Endodermal cell (in vitro differentiated cells): ENCODE measurements around the gene MED22. TPM values are rescaled to one million over a fixed set of nuclear protein-coding genes. Genes with fewer than 3 reads are reported as not detected.

Experiments used
- DNase-seq: peaks from one replicate; pipeline ENCODE4 v3.0.0-alpha.2; 2017
- H3K27ac ChIP-seq: 2 replicates; pipeline ENCODE4 v1.5.1; 2013; ENCODE audit warnings: mild to moderate bottlenecking, low read depth, low read length, moderate library complexity
- H3K27me3 ChIP-seq: 2 replicates; pipeline ENCODE4 v1.6.1; 2013; ENCODE audit warnings: mild to moderate bottlenecking, low read length, moderate library complexity; ENCODE audit not compliant: insufficient read depth, control insufficient read depth, poor library complexity, severe bottlenecking
- H3K36me3 ChIP-seq: 2 replicates; pipeline ENCODE4 v1.7.0; 2013; ENCODE audit warnings: mild to moderate bottlenecking, low read length, moderate library complexity; ENCODE audit not compliant: control insufficient read depth, insufficient read depth
- H3K4me1 ChIP-seq: one replicate; pipeline ENCODE4 v1.7.0; 2013; ENCODE audit warnings: low read length; ENCODE audit not compliant: control insufficient read depth, insufficient read depth
- H3K4me3 ChIP-seq: 2 replicates; pipeline ENCODE4 v1.5.1; 2013; ENCODE audit warnings: mild to moderate bottlenecking, low read length, moderate library complexity
- H3K9ac ChIP-seq: 2 replicates; pipeline ENCODE4 v1.6.1; 2013; ENCODE audit warnings: mild to moderate bottlenecking, low read length, moderate library complexity; ENCODE audit not compliant: poor library complexity, severe bottlenecking; ENCODE audit errors: extremely low read depth
- H3K9me3 ChIP-seq: 2 replicates; pipeline ENCODE4 v1.6.1; 2013; ENCODE audit warnings: mild to moderate bottlenecking, low read length, moderate library complexity; ENCODE audit not compliant: control insufficient read depth
- H3K27ac Mint-ChIP-seq: 2 replicates; pipeline ENCODE4 v1.8.0; 2020; ENCODE audit warnings: mixed read lengths
- H3K27me3 Mint-ChIP-seq: 2 replicates; pipeline ENCODE4 v1.8.0; 2021; ENCODE audit warnings: mild to moderate bottlenecking, mixed read lengths; ENCODE audit not compliant: insufficient read depth
- H3K36me3 Mint-ChIP-seq: 2 replicates; pipeline ENCODE4 v1.8.0; 2020; ENCODE audit warnings: low read depth, mixed read lengths
- H3K4me1 Mint-ChIP-seq: 2 replicates; pipeline ENCODE4 v1.8.0; 2020; ENCODE audit warnings: mixed read lengths
- H3K4me3 Mint-ChIP-seq: 2 replicates; pipeline ENCODE4 v1.8.0; 2020; ENCODE audit warnings: mild to moderate bottlenecking, moderate library complexity, mixed read lengths
- H3K9me3 Mint-ChIP-seq: 2 replicates; pipeline ENCODE4 v1.8.0; 2020; ENCODE audit warnings: mild to moderate bottlenecking, mixed read lengths
- WGBS, 2 experiments: methylation state at CpG; one replicate each; pipeline versions ENCODE4 v1.1.5 to v1.1.7; 2013; ENCODE audit warnings: missing lambda C conversion rate in 2 of 2, mixed read lengths in 1 of 2; ENCODE audit not compliant: insufficient coverage in 1 of 2, insufficient read length in 1 of 2; 5-methylcytosine and 5-hydroxymethylcytosine counted together
- total RNA-seq, 2 donors: library from RNA; stranded (reverse); fragmentation: NEBNext Ultra II Directional in 1 of 2; extraction: Animal tissue kit (Norgen Biotek cat#: 25700) in 1 of 2; gene quantifications; 2 replicates in 1 of 2; 3 replicates in 1 of 2; pipeline ENCODE4 v1.2.1, GENCODE V29; 2021
- TF ChIP-seq, protein P1 (sequence below): fragments of 200-600 bp; sonication (generic); conservative IDR thresholded peaks from 2 replicates; pipeline ENCODE4 v1.5.0; 2021; ENCODE audit warnings: antibody characterized with exemption, mild to moderate bottlenecking

MED22 gene
- total RNA-seq, 2 donors from 2014 or later: 54.6 to 57.3 TPM

- H3K36me3 ChIP-seq: no peaks in the 10 kb centered on the region
- H3K27me3 Mint-ChIP-seq: peaks cover 11% of the 10 kb centered on the region
- no peak for DNase-seq
- H3K9me3 Mint-ChIP-seq: peaks cover 17% of the 10 kb centered on the region
- no peaks in the 10 kb centered on the region for H3K4me1 Mint-ChIP-seq
- WGBS, 2 experiments: 87 to 91% methylated on average over 8 to 9 of the region's 9 CpGs
- no peaks in the 10 kb centered on the region for H3K4me1 ChIP-seq
- no peak overlapping the region for H3K27ac Mint-ChIP-seq
- H3K9ac ChIP-seq: no peak overlapping the region
- TF ChIP-seq, protein P1, sequence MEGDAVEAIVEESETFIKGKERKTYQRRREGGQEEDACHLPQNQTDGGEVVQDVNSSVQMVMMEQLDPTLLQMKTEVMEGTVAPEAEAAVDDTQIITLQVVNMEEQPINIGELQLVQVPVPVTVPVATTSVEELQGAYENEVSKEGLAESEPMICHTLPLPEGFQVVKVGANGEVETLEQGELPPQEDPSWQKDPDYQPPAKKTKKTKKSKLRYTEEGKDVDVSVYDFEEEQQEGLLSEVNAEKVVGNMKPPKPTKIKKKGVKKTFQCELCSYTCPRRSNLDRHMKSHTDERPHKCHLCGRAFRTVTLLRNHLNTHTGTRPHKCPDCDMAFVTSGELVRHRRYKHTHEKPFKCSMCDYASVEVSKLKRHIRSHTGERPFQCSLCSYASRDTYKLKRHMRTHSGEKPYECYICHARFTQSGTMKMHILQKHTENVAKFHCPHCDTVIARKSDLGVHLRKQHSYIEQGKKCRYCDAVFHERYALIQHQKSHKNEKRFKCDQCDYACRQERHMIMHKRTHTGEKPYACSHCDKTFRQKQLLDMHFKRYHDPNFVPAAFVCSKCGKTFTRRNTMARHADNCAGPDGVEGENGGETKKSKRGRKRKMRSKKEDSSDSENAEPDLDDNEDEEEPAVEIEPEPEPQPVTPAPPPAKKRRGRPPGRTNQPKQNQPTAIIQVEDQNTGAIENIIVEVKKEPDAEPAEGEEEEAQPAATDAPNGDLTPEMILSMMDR: no peak
- H3K27ac ChIP-seq: no peak overlapping the region
- H3K4me3 Mint-ChIP-seq: no peak overlapping the region
- H3K9me3 ChIP-seq: no peaks in the 10 kb centered on the region
- no peaks in the 10 kb centered on the region for H3K36me3 Mint-ChIP-seq
- no peaks in the 10 kb centered on the region for H3K27me3 ChIP-seq
- H3K4me3 ChIP-seq: no peak overlapping the region
These were observed 39.7 kb upstream of the MED22 start for GRCh38 chr9:133387680-133388079.

DNA sequence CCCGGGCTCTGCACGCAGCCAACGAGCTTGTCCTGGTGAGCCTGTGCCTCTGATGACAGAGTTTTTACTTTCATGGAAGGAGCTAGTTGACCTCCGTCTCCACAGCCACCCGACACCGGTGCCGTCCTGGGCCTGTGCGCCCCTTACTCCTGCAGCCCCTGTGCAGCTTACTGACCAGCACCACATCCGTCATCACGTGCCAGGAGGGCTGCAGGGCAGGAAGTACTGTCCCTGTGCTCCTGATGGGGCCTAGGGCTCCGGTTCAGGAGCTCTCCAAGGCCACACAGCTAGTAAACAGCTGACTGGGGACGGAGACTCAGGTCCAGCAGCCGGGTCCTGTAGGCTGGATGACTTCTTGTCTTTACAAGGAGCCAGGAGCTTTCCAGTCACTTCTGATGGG is 38.4 kb upstream of the MED22 start:
- H3K27me3 ChIP-seq: no peaks in the 10 kb centered on the region
- Mint-ChIP-seq H3K27ac (no peak overlapping the region), H3K4me3 (no peak overlapping the region), H3K36me3 (no peaks in the 10 kb centered on the region), H3K27me3 (peaks cover 11% of the 10 kb centered on the region), H3K4me1 (no peaks in the 10 kb centered on the region), H3K9me3 (peaks cover 12% of the 10 kb centered on the region)
- H3K36me3 ChIP-seq: no peaks in the 10 kb centered on the region
- no peak for DNase-seq
- TF ChIP-seq, protein P1: no peak
- no peak overlapping the region for H3K9ac ChIP-seq
- WGBS, 2 experiments: 92% methylated on average over 12 to 13 of the region's 13 CpGs
- H3K9me3 ChIP-seq: no peaks in the 10 kb centered on the region
- no peaks in the 10 kb centered on the region for H3K4me1 ChIP-seq
- no peak overlapping the region for H3K27ac ChIP-seq
- no peak overlapping the region for H3K4me3 ChIP-seq

DNA sequence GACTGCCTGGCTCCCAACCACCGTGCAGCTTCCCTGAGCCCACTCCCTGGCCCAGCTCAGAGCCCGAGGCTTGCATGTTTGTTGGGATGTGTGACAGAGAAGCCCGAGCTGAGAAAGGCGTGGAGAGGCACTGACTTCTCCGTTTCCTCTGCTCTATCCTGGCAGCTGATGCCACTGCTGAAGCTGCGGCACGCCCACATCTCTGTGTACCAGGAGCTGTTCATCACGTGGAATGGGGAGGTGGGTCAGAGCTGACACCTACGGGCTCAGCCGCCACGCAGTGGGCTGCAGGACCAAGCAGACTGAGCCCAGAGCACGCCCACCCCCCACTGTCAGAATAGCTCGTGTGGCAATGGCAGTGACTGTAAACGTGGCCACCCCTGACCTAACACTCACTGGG is 37.5 kb upstream of the MED22 start:
- no peaks in the 10 kb centered on the region for H3K4me1 ChIP-seq
- Mint-ChIP-seq H3K4me1 (no peaks in the 10 kb centered on the region), H3K4me3 (no peak overlapping the region), H3K27ac (no peak overlapping the region), H3K27me3 (peaks cover 8% of the 10 kb centered on the region), H3K36me3 (no peaks in the 10 kb centered on the region), H3K9me3 (peaks cover 7% of the 10 kb centered on the region)
- no peak for DNase-seq
- TF ChIP-seq, protein P1: no peak
- H3K27ac ChIP-seq: no peak overlapping the region
- H3K27me3 ChIP-seq: no peaks in the 10 kb centered on the region
- no peaks in the 10 kb centered on the region for H3K36me3 ChIP-seq
- H3K9me3 ChIP-seq: no peaks in the 10 kb centered on the region
- WGBS, 2 experiments: 89 to 93% methylated on average over 12 to 14 of the region's 14 CpGs
- H3K9ac ChIP-seq: no peak overlapping the region
- no peak overlapping the region for H3K4me3 ChIP-seq
